UCSD-AML1 (cell line): ENCODE measurements around the gene KL.
A peak's percentile ranks its signal among the peaks of the same experiment; 100 is the strongest.

Source experiments
- DNase-seq: peaks from one replicate; lab custom pipeline; 2025; ENCODE audit not compliant: unreplicated experiment; lab: John Stamatoyannopoulos, UW

Gene KL

DNA sequence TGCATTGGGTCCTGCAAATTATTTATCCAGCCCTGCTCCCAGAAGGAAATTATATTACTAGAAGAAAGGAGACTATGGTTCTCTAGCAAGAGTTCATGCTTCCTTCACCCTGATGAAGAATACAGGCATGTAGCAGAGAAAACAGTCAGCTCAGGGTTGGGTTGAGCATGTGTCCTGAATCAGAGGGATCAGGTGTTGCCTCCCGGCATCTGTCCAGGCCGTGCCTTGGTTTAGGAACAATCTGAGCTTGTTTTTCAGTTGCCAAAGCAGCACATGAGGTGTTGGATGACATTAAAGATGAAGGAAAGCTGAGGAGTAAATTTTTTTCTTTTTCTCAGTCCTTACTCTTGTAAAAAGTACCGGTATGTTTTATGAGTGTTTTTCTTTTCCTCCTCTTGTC, 62.0 kb downstream of the KL start:
- no peak for DNase-seq

GRCh38 chr13:33079960-33080359, 63.7 kb downstream of the KL start:
- DNase-seq, result peak; percentile 23

DNA sequence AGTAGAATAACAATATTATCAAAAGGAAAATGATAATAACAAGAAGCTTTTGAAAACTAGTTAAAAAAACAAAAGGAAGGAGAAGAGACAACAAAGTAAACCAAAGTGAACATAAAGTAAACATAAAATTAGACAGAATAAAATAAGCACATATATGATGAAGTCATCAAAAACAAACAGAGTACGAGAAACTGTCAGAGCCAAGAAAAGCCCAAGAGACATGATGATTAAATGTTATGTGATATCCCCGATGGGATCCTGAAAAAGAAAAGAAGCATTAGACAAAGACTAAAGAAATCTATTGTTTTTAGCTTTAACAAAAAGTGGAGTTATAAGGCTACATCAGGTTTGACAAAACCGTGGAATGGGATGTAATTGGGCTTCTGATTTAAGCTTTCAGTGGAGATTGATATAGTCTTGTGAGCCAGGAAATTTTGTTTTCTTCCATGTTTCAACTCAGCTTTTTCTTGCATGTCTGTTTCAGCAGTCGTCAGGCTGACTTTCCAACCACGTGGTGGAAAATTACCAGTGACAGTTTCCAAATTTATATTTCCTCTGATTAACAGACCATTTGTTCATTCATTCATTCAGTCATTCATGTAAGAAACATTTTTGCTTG, 64.9 kb downstream of the KL start:
- no peak for DNase-seq

DNA sequence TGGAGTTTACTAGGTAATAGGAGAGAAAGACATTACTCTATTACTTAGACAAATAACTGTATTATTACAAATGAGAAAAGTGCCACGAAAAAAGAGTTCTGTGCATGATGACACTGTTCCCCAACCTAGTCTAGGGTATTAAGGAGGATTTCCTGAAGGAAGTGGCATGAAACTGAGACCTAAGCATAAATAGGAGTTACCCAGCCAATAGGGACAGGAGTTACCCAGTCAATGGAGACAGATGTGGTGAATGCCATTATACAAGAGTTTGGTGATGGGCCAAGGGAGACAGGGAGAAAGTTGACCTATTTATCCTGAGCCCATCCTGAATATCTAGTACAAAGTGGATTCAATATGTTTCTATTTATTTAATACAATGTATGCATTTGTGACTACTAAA, 65.4 kb downstream of the KL start:
- DNase-seq, result no peak

- no peak for DNase-seq
These were observed 66.8 kb downstream of the KL start for GRCh38 chr13:33083054-33083453.

- DNase-seq, result no peak
These were observed 70.9 kb downstream of the KL start for GRCh38 chr13:33087091-33087490.

DNA sequence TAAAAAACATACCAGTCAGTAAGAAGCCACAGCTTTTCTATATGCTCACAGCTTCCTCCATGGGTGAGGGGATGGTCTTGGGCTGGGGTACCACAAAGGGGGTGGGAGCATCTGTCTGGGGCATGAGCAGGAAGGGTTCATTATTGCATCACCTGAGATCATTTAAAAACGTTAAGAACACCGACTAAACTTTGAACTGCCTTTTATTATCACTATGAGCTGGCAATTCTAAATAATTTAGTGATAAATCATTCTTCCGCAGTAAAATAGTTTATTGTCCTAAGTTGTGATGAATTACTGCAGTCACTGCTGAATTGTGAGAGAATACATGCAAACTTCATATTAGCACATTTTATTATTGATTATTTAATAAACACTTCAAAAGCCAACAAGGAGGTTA, 71.6 kb downstream of the KL start:
- DNase-seq, result no peak

DNA sequence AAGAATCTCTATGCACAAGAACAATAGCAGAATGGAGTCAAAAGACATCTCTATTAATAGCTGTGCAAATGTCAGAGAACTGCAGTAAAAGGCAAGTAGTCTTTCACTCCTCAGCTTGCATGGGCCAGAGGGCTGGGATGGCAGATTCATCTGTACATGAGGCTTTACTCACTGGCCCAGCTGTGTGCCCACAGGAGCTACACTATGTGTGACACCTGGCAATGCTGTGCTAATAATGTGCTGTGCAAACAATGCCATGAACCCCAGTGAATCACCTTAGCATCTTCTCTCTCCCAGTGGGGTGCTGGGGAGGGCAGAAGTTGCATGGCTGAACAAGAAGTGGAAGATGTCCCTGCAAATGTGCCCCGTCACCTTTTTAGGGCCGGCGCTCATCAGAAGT, 73.1 kb downstream of the KL start:
- no peak for DNase-seq

DNA sequence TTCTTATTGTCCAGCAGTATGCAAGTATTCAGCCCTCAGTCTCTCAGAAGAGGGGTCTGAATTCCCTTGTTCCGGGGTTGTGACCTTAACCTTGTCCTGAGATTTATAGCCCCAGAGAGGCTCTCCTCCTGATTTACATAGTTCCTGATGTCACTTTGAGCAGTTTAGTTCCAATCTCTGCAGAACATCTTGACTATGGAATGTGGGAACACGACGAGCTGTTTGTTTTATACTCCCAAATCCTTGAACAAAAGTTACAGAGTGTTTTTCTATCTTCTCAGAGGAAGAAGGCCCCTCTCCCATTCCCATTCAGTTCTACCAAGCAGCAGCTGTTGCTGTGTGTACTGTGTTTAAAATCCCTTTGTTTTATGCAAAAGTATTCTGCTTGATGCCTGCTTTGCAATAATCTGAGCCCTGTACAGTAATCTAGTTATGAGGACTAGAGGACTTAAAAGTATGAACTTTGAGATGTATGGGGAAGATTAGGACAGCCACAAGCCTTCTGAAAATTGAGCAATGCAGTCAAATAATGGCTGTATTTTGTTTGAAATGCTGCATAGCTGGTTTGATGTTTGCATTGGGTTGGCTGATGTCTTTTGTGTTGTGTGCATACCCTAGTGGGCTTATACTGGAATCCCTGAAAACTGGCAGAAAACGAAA, 74.7 kb downstream of the KL start:
- DNase-seq, result no peak

GRCh38 chr13:33091415-33091774, 75.2 kb downstream of the KL start:
- DNase-seq, result no peak

- no peak for DNase-seq
These were observed 76.1 kb downstream of the KL start for GRCh38 chr13:33092073-33092987.

DNA sequence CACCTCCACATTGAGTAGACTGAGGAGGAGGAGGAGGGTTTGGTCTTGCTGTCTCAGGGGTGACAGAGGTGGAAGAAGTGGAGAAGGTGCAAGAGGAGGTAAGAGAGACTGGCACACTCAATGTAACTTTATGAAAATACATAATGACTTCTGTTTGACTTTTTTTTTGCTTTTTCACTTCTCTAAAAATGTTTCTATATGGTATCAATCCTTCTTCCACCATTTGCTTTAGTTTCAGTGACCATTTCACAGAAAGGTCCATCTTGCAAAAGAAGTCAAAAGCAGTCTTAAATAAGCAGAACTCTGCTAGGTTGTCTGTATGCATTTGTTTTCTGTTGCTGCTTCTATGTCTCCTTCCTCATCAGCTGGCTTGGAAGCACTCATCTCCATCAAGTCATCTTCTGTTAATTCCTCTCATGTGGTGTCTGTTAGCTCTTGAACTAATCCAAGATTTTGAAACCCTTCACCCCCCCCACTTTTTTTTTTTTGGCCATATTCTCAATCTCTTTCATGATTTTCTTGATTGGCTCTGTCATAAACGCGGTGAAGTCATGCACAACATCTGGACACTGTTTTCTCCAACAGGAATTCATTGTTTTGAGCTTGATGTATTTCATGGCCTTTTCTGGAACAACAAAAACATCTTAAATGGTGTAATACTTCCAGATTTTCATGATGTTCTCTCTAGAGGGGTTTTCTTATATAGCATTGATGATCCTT, 80.8 kb downstream of the KL start:
- no peak for DNase-seq

DNA sequence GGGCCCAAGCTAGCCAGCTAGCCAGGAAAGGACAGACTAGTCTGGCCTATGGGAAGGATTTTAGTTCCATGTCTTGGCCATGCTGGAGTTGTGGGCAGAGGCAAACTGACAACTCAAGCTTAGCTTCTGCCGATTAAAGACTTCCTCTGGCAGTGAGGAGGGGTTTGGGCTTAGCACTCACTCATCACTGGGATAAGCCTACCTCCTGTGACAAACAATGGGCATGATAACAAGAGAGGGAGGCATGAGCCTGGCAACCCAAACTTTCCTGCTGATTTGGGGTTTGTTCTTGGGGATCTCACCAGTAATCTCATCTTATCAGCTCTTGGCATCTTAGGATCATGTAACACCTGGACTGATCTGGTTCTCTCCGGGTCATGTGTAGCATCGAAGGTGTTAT, 83.6 kb downstream of the KL start:
- no peak for DNase-seq

GRCh38 chr13:33100886-33101285, 84.7 kb downstream of the KL start:
- DNase-seq, result no peak

DNA sequence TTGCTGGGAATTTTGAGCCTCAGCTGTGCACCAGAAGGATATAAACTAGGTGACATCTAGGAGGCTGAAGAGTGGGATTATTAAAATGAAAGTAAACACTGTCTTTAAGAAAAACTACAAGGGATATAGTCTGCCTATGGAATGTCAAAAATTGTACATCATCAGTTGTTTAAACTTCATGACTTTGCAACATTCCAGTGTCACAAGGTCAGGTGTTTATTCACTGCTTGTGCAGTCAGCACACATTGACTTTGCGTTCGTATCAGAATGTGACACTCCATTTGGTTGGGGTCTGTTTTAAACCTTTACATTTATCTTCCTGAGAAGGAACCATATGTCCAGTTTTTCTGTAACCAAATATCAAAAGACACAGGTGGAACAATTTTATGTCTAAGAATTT, 85.6 kb downstream of the KL start:
- no peak for DNase-seq

GRCh38 chr13:33103457-33103856, 87.2 kb downstream of the KL start:
- DNase-seq, result no peak

DNA sequence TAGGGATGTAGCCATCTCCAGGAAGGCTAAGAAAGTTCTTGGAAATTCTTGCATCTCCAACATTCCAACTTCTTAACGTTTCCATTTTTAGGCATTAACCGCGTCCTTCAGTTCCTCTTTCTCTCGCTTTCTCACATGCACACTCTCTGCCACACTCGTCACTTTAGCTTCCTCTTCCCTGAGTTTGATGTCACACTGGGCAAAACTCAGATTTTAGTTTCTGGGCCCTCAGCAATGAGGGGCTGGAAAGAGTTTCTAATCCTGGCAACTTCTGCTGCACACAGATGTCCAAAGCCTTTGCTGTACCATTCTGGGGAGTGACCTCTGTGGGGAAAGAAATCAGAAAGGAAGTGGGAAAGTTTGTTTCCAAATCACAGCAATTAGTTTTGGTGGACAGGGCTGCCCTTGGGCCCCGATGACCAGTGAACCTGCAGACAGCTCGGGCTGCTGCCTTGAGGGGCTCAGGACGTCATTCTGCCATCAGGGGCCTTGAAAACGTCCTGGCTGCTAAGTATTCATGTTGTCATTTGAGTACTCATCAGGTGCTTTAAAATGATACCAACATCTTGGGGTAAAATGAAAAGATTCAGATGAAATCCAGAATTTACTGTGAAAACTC, 89.3 kb downstream of the KL start:
- DNase-seq, result no peak

GRCh38 chr13:33106656-33107360, 90.6 kb downstream of the KL start:
- DNase-seq, result no peak

GRCh38 chr13:33107361-33107760, 91.1 kb downstream of the KL start:
- no peak for DNase-seq

DNA sequence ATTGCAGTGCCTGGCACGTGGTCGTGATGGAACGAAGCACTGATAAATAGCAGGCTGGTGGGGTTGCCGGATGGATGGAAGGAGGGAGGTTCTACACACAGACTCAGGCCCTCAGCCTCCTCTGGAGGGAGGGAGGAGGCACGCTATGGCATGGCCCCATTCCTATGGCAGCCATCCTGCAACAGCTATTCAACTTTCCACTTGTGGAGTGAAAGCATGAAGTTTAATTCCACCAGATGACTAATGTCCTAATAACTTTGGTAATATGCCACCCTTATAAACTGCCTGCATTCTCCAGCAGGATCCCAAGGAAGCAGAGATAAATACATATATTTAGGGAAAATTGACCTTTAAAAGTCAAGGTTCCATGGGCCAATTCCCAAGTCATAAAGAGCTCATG, 92.4 kb downstream of the KL start:
- DNase-seq, result no peak
